Panc1 (cell line): ENCODE data around the gene E2F3. TPM values are rescaled to one million over a fixed set of nuclear protein-coding genes. Genes with fewer than 3 reads are reported as not detected.

Source experiments
- ATAC-seq: fragments of 200-7000 bp; cut with Tn5 transposase; 2 replicates; pipeline ENCODE4 v1.9.1; 2020; ENCODE audit warnings: mild to moderate bottlenecking, moderate library complexity
- BruUV-seq: library from RNA; stranded (reverse); fragments of 400-500 nt; replicated peaks from 2 replicates; lab custom pipeline; 2021; lab: Mats Ljungman, UMichigan
- CTCF ChIA-PET: fragments of 300-600 bp; sonication (Branson Sonifier 250); formaldehyde crosslinking; loops from one replicate; lab custom pipeline; 2022; ENCODE audit warnings: antibody characterized with exemption; lab: Charles Lee
- POLR2A ChIA-PET: fragments of 300-600 bp; sonication (Branson Sonifier 250); formaldehyde crosslinking; loops from one replicate; lab custom pipeline; 2022; ENCODE audit warnings: antibody characterized with exemption; lab: Charles Lee
- DNase-seq: peaks from one replicate; pipeline ENCODE4 v3.0.0-alpha.2; 2010; ENCODE audit warnings: low read depth, low spot score
- H3K27ac ChIP-seq: 2 replicates; pipeline ENCODE4 v1.5.1; 2011; ENCODE audit warnings: mild to moderate bottlenecking, low read length, inconsistent platforms
- H3K27me3 ChIP-seq: fragments of 200-500 bp; sonication (Bioruptor generic); 2 replicates; pipeline ENCODE4 v1.6.0; 2014; ENCODE audit warnings: low read length, inconsistent platforms; ENCODE audit not compliant: control insufficient read depth, insufficient read depth
- H3K36me3 ChIP-seq: fragments of 200-500 bp; sonication (Bioruptor generic); 2 replicates; pipeline ENCODE4 v1.5.1; 2014; ENCODE audit warnings: inconsistent platforms, mild to moderate bottlenecking, low read length, moderate library complexity; ENCODE audit not compliant: control insufficient read depth, insufficient read depth
- H3K4me1 ChIP-seq: 2 replicates; pipeline ENCODE4 v1.5.1; 2011; ENCODE audit warnings: inconsistent platforms, mild to moderate bottlenecking, low read length, moderate library complexity; ENCODE audit not compliant: control insufficient read depth, insufficient read depth
- H3K4me3 ChIP-seq, 2 experiments: 2 replicates each; pipeline ENCODE4 v1.5.1; 2011 to 2012; ENCODE audit warnings: low read depth in 2 of 2, low read length in 2 of 2, mild to moderate bottlenecking in 2 of 2, inconsistent platforms in 1 of 2, moderate library complexity in 1 of 2
- H3K9me3 ChIP-seq: fragments of 200-500 bp; sonication (Bioruptor generic); 2 replicates; pipeline ENCODE4 v1.5.1; 2014; ENCODE audit warnings: low read depth, mild to moderate bottlenecking, inconsistent platforms, low read length, moderate library complexity; ENCODE audit not compliant: control insufficient read depth, insufficient read depth
- POLR2AphosphoS5 ChIP-seq: IDR thresholded peaks from 2 replicates; pipeline ENCODE4 v1.6.1; 2012; ENCODE audit warnings: mild to moderate bottlenecking, low read depth, low read length, moderate library complexity
- SIN3A ChIP-seq: IDR thresholded peaks from 2 replicates; pipeline ENCODE4 v1.6.1; 2012; ENCODE audit warnings: low read depth, mild to moderate bottlenecking, low read length, moderate library complexity, borderline replicate concordance; ENCODE audit not compliant: insufficient read depth
- TCF7L2 ChIP-seq: IDR thresholded peaks from 2 replicates; pipeline ENCODE4 v1.6.1; 2011; ENCODE audit warnings: mild to moderate bottlenecking, low read depth, low read length, inconsistent platforms
- in situ Hi-C: cut with HindIII; loops from 2 replicates; pipeline ENCODE4 v1.10.0; 2016; ENCODE audit warnings: low sequenced_read_pairs, low pct_unique_long_range_greater_than_20kb
- intact Hi-C: fragments of 100-400 bp; cut with micrococcal nuclease; formaldehyde crosslinking; loops from one replicate; pipeline ENCODE4 v1.10.0; 2022; ENCODE audit not compliant: unreplicated experiment
- total RNA-seq: library from RNA; stranded (reverse); gene quantifications from one replicate; pipeline ENCODE4 v1.2.1, GENCODE V29; 2021; ENCODE audit not compliant: unreplicated experiment
- TF ChIP-seq, protein P1 (sequence below): fragments of 450-650 bp; IDR thresholded peaks from 2 replicates; pipeline ENCODE4 v1.5.1; 2017; ENCODE audit warnings: mild to moderate bottlenecking
- TF ChIP-seq, protein P2 (sequence below), 2 experiments: IDR thresholded peaks; 2 replicates each; pipeline ENCODE4 v1.6.1; 2011 to 2012; ENCODE audit warnings: low read depth in 2 of 2, control low read depth in 1 of 2, low read length in 1 of 2, mild to moderate bottlenecking in 1 of 2, moderate library complexity in 1 of 2; ENCODE audit not compliant: insufficient read depth in 1 of 2

E2F3 gene
- total RNA-seq, 1 experiment from 2014 or later, result 31.0 TPM

DNA sequence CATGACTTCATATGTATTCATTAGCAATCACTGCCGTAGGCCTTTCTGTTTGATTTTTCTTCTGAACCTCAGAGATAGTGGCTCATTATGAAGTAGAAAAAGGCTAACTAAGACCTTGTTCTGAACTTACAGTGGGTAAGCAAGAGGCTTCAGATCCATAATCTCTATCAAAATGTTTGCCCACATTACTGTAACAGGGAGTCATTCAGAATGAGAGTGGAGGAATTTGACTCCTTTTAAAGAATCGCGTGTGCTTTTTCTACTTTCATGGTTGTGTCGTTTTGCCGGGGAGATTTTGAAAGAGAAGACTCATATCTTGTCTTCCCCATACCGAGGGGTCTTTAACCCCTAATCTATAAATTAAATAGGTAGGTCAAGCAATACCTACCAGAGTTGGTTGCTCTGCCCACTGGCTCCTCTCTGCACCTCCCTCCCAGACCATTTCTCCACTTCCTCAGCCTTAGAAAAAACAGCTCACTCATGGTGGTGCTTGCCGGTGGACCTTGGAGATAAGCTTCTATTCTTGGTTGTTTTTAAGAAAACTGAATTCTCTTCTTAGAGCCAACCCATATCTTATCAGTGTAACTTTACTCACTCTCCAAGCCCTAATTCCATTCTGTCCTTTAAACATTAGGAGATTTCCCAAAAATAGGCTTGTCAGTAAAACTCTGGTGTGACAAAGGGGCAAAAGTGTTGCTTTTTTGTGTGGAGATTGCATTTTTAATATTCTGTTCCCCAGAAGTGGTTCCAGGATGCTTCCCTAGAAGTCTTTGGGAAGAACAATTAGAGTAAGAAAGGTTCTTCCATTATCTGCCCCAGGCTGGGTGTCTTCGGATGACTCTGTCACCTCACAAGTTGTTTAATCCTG lies 56.6 kb downstream of the E2F3 start:
- DNase-seq (no peak), ATAC-seq (no peak)
- CTCF ChIA-PET, result no interaction called here
- TF ChIP-seq, protein P1, sequence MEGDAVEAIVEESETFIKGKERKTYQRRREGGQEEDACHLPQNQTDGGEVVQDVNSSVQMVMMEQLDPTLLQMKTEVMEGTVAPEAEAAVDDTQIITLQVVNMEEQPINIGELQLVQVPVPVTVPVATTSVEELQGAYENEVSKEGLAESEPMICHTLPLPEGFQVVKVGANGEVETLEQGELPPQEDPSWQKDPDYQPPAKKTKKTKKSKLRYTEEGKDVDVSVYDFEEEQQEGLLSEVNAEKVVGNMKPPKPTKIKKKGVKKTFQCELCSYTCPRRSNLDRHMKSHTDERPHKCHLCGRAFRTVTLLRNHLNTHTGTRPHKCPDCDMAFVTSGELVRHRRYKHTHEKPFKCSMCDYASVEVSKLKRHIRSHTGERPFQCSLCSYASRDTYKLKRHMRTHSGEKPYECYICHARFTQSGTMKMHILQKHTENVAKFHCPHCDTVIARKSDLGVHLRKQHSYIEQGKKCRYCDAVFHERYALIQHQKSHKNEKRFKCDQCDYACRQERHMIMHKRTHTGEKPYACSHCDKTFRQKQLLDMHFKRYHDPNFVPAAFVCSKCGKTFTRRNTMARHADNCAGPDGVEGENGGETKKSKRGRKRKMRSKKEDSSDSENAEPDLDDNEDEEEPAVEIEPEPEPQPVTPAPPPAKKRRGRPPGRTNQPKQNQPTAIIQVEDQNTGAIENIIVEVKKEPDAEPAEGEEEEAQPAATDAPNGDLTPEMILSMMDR, result no peak
- TF ChIP-seq, protein P2, sequence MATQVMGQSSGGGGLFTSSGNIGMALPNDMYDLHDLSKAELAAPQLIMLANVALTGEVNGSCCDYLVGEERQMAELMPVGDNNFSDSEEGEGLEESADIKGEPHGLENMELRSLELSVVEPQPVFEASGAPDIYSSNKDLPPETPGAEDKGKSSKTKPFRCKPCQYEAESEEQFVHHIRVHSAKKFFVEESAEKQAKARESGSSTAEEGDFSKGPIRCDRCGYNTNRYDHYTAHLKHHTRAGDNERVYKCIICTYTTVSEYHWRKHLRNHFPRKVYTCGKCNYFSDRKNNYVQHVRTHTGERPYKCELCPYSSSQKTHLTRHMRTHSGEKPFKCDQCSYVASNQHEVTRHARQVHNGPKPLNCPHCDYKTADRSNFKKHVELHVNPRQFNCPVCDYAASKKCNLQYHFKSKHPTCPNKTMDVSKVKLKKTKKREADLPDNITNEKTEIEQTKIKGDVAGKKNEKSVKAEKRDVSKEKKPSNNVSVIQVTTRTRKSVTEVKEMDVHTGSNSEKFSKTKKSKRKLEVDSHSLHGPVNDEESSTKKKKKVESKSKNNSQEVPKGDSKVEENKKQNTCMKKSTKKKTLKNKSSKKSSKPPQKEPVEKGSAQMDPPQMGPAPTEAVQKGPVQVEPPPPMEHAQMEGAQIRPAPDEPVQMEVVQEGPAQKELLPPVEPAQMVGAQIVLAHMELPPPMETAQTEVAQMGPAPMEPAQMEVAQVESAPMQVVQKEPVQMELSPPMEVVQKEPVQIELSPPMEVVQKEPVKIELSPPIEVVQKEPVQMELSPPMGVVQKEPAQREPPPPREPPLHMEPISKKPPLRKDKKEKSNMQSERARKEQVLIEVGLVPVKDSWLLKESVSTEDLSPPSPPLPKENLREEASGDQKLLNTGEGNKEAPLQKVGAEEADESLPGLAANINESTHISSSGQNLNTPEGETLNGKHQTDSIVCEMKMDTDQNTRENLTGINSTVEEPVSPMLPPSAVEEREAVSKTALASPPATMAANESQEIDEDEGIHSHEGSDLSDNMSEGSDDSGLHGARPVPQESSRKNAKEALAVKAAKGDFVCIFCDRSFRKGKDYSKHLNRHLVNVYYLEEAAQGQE (IDR thresholded peaks at IDR 0.05; ENCODE audit: insufficient read depth in 1 of 2, low read depth in 2 of 2, low read length in 1 of 2), result no peak
- Histone ChIP-seq H3K36me3 (no peaks in the 10 kb centered on the region; the same call in 1 of the 2 replicates), H3K9me3 (no peaks in the 10 kb centered on the region), H3K4me3 (no peak overlapping the region), H3K4me1 (peaks cover 15% of the 10 kb centered on the region; the same call in 1 of the 2 replicates), H3K27me3 (no peaks in the 10 kb centered on the region), H3K27ac (no peak overlapping the region)
- in situ Hi-C loops, result no loop called here
- no TSS peak for BruUV-seq
- POLR2A ChIA-PET, result no interaction called here
- intact Hi-C loops, result no loop called here

DNA sequence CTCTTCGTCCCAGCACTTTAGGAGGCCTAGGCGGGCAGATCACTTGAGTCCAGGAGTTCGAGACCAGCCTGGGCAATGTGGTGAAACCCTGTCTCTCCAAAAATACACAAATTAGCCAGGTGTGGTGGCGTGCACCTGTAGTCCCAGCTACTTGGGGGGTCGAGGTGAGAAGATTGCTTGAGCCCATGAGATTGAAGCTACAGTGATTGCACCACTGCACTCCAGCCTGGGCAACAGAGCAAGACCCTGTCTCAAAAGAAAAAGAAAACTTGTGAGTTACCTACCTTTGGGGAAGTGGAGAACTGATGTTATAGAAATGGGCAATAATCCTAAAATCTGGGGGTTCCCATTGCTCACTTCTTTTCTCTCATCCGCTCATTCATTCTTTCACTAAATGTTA lies 58.0 kb downstream of the E2F3 start:
- DNase-seq, result no peak
- Histone ChIP-seq H3K27ac (no peak overlapping the region), H3K4me3 (no peak overlapping the region), H3K9me3 (no peaks in the 10 kb centered on the region), H3K36me3 (no peaks in the 10 kb centered on the region; the same call in 1 of the 2 replicates), H3K4me1 (peaks cover 11% of the 10 kb centered on the region; the same call in 1 of the 2 replicates), H3K27me3 (no peaks in the 10 kb centered on the region)
- BruUV-seq, result no TSS peak
- TF ChIP-seq, protein P2 (IDR thresholded peaks at IDR 0.05; ENCODE audit: insufficient read depth in 1 of 2, low read depth in 2 of 2, low read length in 1 of 2), result no peak
- TF ChIP-seq TCF7L2 (no peak), POLR2AphosphoS5 (no peak), SIN3A (no peak)
- TF ChIP-seq, protein P1, result no peak
- ATAC-seq, result no peak
- in situ Hi-C loops (no loop called here), intact Hi-C loops (no loop called here)
- POLR2A ChIA-PET, result no interaction called here
- CTCF ChIA-PET, result no interaction called here
